Measurements from ENCODE around the gene CCDC69.
"Not testable (repeated sequence)": the region's sequence is repeated elsewhere in the genome, so short reads cannot be mapped to it uniquely, and the experiment has no call there.

The CCDC69 gene

GRCh38 chr5:151176268-151176667 is 47.6 kb downstream of the CCDC69 start:
- H3K9ac ChIP-seq (ENCODE audit: low read length in 5 of 5); H3K4me1 ChIP-seq (ENCODE audit: control insufficient read depth in 5 of 5, insufficient read depth in 5 of 5, low read length in 5 of 5); H3K27ac ChIP-seq (ENCODE audit: low read depth, low read length); H3K9me3 ChIP-seq (ENCODE audit: control insufficient read depth in 5 of 5, low read length in 5 of 5); H3K4me3 ChIP-seq (ENCODE audit: low read depth in 1 of 5, low read length in 5 of 5); H3K27me3 ChIP-seq (ENCODE audit: control insufficient read depth in 5 of 5, insufficient read depth in 4 of 5, low read length in 5 of 5): not testable (repeated sequence)
- H3K36me3 ChIP-seq (ENCODE audit: control insufficient read depth in 5 of 5, insufficient read depth in 5 of 5, low read length in 5 of 5) = peaks cover 0 to 21% (median 11%) of the 10 kb centered on the region in 5 donors

GRCh38 chr5:151174612-151175101 is 49.2 kb downstream of the CCDC69 start:
- peaks cover 0 to 13% (median 4%) of the 10 kb centered on the region in 5 donors for H3K36me3 ChIP-seq (ENCODE audit: control insufficient read depth in 5 of 5, insufficient read depth in 5 of 5, low read length in 5 of 5)
- H3K27ac ChIP-seq (ENCODE audit: low read depth, low read length) = peak overlapping the region; percentile 45
- no peaks in the 10 kb centered on the region for H3K9me3 ChIP-seq (ENCODE audit: control insufficient read depth in 5 of 5, low read length in 5 of 5)
- no peak overlapping the region for H3K9ac ChIP-seq (ENCODE audit: low read length in 5 of 5)
- H3K4me3 ChIP-seq (ENCODE audit: low read depth in 1 of 5, low read length in 5 of 5) = peak overlapping the region in 1 of 5 donors; percentile 31
- H3K4me1 ChIP-seq (ENCODE audit: control insufficient read depth in 5 of 5, insufficient read depth in 5 of 5, low read length in 5 of 5) = peaks cover 0 to 10% (median 7%) of the 10 kb centered on the region in 5 donors
- H3K27me3 ChIP-seq (ENCODE audit: control insufficient read depth in 5 of 5, insufficient read depth in 4 of 5, low read length in 5 of 5) = no peaks in the 10 kb centered on the region

GRCh38 chr5:151173711-151174611 is 49.9 kb downstream of the CCDC69 start:
- Histone ChIP-seq H3K4me1 (ENCODE audit: control insufficient read depth in 5 of 5, insufficient read depth in 5 of 5, low read length in 5 of 5) (peaks cover 0 to 10% (median 7%) of the 10 kb centered on the region in 5 donors), H3K4me3 (ENCODE audit: low read depth in 1 of 5, low read length in 5 of 5) (peak overlapping the region in 1 of 5 donors; percentile 31), H3K9ac (ENCODE audit: low read length in 5 of 5) (no peak overlapping the region), H3K36me3 (ENCODE audit: control insufficient read depth in 5 of 5, insufficient read depth in 5 of 5, low read length in 5 of 5) (peaks cover 0 to 10% (median 4%) of the 10 kb centered on the region in 5 donors), H3K9me3 (ENCODE audit: control insufficient read depth in 5 of 5, low read length in 5 of 5) (no peaks in the 10 kb centered on the region), H3K27ac (ENCODE audit: low read depth, low read length) (peak overlapping the region; percentile 45), H3K27me3 (ENCODE audit: control insufficient read depth in 5 of 5, insufficient read depth in 4 of 5, low read length in 5 of 5) (no peaks in the 10 kb centered on the region)

- H3K4me1 ChIP-seq (ENCODE audit: control insufficient read depth in 5 of 5, insufficient read depth in 5 of 5, low read length in 5 of 5) = peaks cover 0 to 10% (median 7%) of the 10 kb centered on the region in 5 donors
- H3K36me3 ChIP-seq (ENCODE audit: control insufficient read depth in 5 of 5, insufficient read depth in 5 of 5, low read length in 5 of 5) = no peaks in the 10 kb centered on the region
- H3K4me3 ChIP-seq (ENCODE audit: low read depth in 1 of 5, low read length in 5 of 5) = no peak overlapping the region
- H3K27me3 ChIP-seq (ENCODE audit: control insufficient read depth in 5 of 5, insufficient read depth in 4 of 5, low read length in 5 of 5) = no peaks in the 10 kb centered on the region
- no peak overlapping the region for H3K9ac ChIP-seq (ENCODE audit: low read length in 5 of 5)
- no peak overlapping the region for H3K27ac ChIP-seq (ENCODE audit: low read depth, low read length)
- H3K9me3 ChIP-seq (ENCODE audit: control insufficient read depth in 5 of 5, low read length in 5 of 5) = no peaks in the 10 kb centered on the region
These were observed 52.4 kb downstream of the CCDC69 start for GRCh38 chr5:151171529-151171928.

DNA sequence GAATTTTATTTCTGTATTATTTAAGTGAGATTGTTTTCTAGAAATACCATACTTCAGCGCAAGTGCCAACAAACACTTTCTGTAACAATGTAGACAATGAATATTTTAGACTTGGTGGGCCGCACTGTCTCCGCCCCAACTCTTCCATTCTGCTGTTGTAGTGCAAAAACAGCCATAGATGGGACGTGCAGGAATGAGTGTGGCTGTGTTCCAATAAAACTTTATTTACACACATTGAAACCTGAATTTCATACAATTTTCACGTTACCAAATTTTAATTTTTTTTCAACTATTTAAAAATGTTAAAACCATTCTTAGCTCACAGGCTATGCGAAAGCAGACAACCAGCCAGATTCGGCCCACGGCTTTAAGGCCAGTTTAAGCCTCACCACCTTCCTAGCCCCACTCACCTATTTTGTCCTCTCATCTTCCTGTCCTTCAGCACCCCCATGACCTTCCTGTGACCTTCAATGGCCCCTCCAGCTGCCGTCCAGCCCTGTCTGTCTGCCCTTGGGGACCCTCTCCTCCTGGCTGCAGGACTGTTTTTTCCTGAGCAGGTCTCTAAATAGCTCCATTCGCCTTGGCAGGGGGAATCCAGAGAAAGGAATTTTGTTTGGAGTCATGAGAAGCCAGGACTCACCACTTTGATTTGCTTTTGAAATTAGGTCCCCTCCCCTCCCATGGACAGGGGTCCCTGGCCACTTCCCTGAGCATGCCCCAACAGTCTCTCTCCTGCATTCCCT is 55.1 kb downstream of the CCDC69 start:
- no peak overlapping the region for H3K4me3 ChIP-seq (ENCODE audit: low read depth in 1 of 5, low read length in 5 of 5)
- no peak overlapping the region for H3K9ac ChIP-seq (ENCODE audit: low read length in 5 of 5)
- no peaks in the 10 kb centered on the region for H3K27me3 ChIP-seq (ENCODE audit: control insufficient read depth in 5 of 5, insufficient read depth in 4 of 5, low read length in 5 of 5)
- no peaks in the 10 kb centered on the region for H3K9me3 ChIP-seq (ENCODE audit: control insufficient read depth in 5 of 5, low read length in 5 of 5)
- no peak overlapping the region for H3K27ac ChIP-seq (ENCODE audit: low read depth, low read length)
- H3K36me3 ChIP-seq (ENCODE audit: control insufficient read depth in 5 of 5, insufficient read depth in 5 of 5, low read length in 5 of 5) = no peaks in the 10 kb centered on the region
- H3K4me1 ChIP-seq (ENCODE audit: control insufficient read depth in 5 of 5, insufficient read depth in 5 of 5, low read length in 5 of 5) = peaks cover 5 to 10% (median 7%) of the 10 kb centered on the region in 5 donors

- Histone ChIP-seq H3K27me3 (ENCODE audit: control insufficient read depth in 5 of 5, insufficient read depth in 4 of 5, low read length in 5 of 5) (no peaks in the 10 kb centered on the region), H3K4me1 (ENCODE audit: control insufficient read depth in 5 of 5, insufficient read depth in 5 of 5, low read length in 5 of 5) (peaks cover 5 to 19% (median 17%) of the 10 kb centered on the region in 5 donors), H3K9me3 (ENCODE audit: control insufficient read depth in 5 of 5, low read length in 5 of 5) (no peaks in the 10 kb centered on the region), H3K4me3 (ENCODE audit: low read depth in 1 of 5, low read length in 5 of 5) (no peak overlapping the region), H3K36me3 (ENCODE audit: control insufficient read depth in 5 of 5, insufficient read depth in 5 of 5, low read length in 5 of 5) (no peaks in the 10 kb centered on the region), H3K27ac (ENCODE audit: low read depth, low read length) (no peak overlapping the region), H3K9ac (ENCODE audit: low read length in 5 of 5) (no peak overlapping the region)
These were observed 56.9 kb downstream of the CCDC69 start for GRCh38 chr5:151167022-151167421.

- no peaks in the 10 kb centered on the region for H3K36me3 ChIP-seq (ENCODE audit: control insufficient read depth in 5 of 5, insufficient read depth in 5 of 5, low read length in 5 of 5)
- H3K9ac ChIP-seq (ENCODE audit: low read length in 5 of 5) = peak overlapping the region in 1 of 5 donors; percentile 43
- no peaks in the 10 kb centered on the region for H3K9me3 ChIP-seq (ENCODE audit: control insufficient read depth in 5 of 5, low read length in 5 of 5)
- H3K4me1 ChIP-seq (ENCODE audit: control insufficient read depth in 5 of 5, insufficient read depth in 5 of 5, low read length in 5 of 5) = peaks cover 5 to 20% (median 17%) of the 10 kb centered on the region in 5 donors
- no peak overlapping the region for H3K4me3 ChIP-seq (ENCODE audit: low read depth in 1 of 5, low read length in 5 of 5)
- H3K27me3 ChIP-seq (ENCODE audit: control insufficient read depth in 5 of 5, insufficient read depth in 4 of 5, low read length in 5 of 5) = no peaks in the 10 kb centered on the region
- H3K27ac ChIP-seq (ENCODE audit: low read depth, low read length) = no peak overlapping the region
These were observed 59.1 kb downstream of the CCDC69 start for GRCh38 chr5:151164687-151165392.

DNA sequence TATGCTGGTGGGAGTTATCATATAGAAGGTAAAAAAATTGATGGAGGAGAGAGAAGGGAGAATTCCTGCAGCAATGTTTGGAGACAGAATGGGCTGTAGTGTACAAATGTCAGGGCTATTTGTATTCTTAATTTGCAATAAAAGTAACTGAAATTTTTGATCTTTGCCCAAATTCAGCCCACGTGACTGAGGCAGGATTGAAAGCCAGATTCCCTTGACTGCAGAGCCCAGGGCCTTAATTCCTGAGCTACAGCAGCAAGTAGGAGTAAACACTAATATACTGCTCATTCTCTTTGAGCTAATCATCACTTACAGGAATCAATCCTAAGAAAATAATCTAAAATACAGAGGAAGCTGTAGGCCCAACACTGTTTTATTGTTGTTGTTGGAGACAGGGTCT is 61.1 kb downstream of the CCDC69 start:
- H3K9me3 ChIP-seq (ENCODE audit: control insufficient read depth in 5 of 5, low read length in 5 of 5) = no peaks in the 10 kb centered on the region
- no peaks in the 10 kb centered on the region for H3K36me3 ChIP-seq (ENCODE audit: control insufficient read depth in 5 of 5, insufficient read depth in 5 of 5, low read length in 5 of 5)
- no peak overlapping the region for H3K4me3 ChIP-seq (ENCODE audit: low read depth in 1 of 5, low read length in 5 of 5)
- no peaks in the 10 kb centered on the region for H3K27me3 ChIP-seq (ENCODE audit: control insufficient read depth in 5 of 5, insufficient read depth in 4 of 5, low read length in 5 of 5)
- H3K27ac ChIP-seq (ENCODE audit: low read depth, low read length) = peak overlapping the region; percentile 41
- peak overlapping the region in 2 of 5 donors; percentile 3 to 57 for H3K9ac ChIP-seq (ENCODE audit: low read length in 5 of 5)
- H3K4me1 ChIP-seq (ENCODE audit: control insufficient read depth in 5 of 5, insufficient read depth in 5 of 5, low read length in 5 of 5) = peaks cover 5 to 29% (median 25%) of the 10 kb centered on the region in 5 donors

- no peak overlapping the region for H3K9ac ChIP-seq (ENCODE audit: low read length in 5 of 5)
- no peak overlapping the region for H3K27ac ChIP-seq (ENCODE audit: low read depth, low read length)
- no peaks in the 10 kb centered on the region for H3K9me3 ChIP-seq (ENCODE audit: control insufficient read depth in 5 of 5, low read length in 5 of 5)
- H3K4me3 ChIP-seq (ENCODE audit: low read depth in 1 of 5, low read length in 5 of 5) = no peak overlapping the region
- H3K27me3 ChIP-seq (ENCODE audit: control insufficient read depth in 5 of 5, insufficient read depth in 4 of 5, low read length in 5 of 5) = no peaks in the 10 kb centered on the region
- peaks cover 10 to 56% (median 51%) of the 10 kb centered on the region in 5 donors for H3K4me1 ChIP-seq (ENCODE audit: control insufficient read depth in 5 of 5, insufficient read depth in 5 of 5, low read length in 5 of 5)
- no peaks in the 10 kb centered on the region for H3K36me3 ChIP-seq (ENCODE audit: control insufficient read depth in 5 of 5, insufficient read depth in 5 of 5, low read length in 5 of 5)
These were observed 64.1 kb downstream of the CCDC69 start for GRCh38 chr5:151159649-151160373.
